Measurements from ENCODE around the gene SRGAP2C. TPM values are rescaled to one million over a fixed set of nuclear protein-coding genes. Genes with fewer than 3 reads are reported as not detected.
"Not testable (repeated sequence)": the region's sequence is repeated elsewhere in the genome, so short reads cannot be mapped to it uniquely, and the experiment has no call there.

Gene SRGAP2C
- total RNA-seq, 2 donors from 2014 or later: 7.8 to 27.6 TPM

DNA sequence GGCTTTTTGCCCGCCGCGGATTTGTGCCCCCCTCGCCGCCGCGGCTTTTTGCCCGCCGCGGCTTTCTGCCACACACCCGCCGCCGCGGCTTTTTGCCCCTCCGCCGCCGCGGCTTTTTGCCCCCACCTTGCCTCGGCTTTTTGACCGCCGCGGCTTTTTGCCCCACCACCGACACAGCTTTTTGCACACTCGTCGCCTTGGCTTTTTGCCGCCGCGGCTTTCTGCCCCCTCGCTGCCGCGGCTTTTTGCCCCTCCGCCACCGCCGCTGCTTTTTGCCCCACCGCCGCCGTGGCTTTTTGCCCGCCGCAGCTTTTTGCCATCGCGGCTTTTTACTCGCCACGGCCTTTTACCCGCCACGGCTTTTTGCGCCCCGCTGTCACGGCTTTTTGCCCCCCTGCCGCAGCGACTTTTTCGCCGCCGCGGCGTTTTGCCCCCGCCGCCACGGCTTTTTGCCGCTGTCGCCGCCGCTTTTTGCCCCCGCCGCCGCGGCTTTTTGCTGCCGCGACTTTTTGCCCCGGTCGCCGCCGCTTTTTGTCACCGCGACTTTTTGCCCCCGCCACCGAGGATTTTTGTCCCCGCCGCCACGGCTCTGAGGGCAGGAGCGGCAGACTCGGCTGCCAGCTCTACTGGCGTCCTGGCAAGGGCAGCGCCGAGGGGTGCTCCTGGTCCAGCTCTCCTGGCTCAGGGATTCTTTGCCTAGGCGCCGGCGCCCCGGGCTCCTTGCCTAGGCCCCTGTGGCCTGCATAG, 211.7 kb downstream of the SRGAP2C start:
- H3K9me3 ChIP-seq; H3K27me3 ChIP-seq; DNase-seq (ENCODE audit: low spot score); H3K36me3 ChIP-seq; H3K4me1 ChIP-seq: not testable (repeated sequence)
- Histone ChIP-seq H3K4me3 (peak overlapping the region; percentile 46 to 64), H3K27ac (peak overlapping the region; percentile 49 to 63)
- TF ChIP-seq, protein P1, sequence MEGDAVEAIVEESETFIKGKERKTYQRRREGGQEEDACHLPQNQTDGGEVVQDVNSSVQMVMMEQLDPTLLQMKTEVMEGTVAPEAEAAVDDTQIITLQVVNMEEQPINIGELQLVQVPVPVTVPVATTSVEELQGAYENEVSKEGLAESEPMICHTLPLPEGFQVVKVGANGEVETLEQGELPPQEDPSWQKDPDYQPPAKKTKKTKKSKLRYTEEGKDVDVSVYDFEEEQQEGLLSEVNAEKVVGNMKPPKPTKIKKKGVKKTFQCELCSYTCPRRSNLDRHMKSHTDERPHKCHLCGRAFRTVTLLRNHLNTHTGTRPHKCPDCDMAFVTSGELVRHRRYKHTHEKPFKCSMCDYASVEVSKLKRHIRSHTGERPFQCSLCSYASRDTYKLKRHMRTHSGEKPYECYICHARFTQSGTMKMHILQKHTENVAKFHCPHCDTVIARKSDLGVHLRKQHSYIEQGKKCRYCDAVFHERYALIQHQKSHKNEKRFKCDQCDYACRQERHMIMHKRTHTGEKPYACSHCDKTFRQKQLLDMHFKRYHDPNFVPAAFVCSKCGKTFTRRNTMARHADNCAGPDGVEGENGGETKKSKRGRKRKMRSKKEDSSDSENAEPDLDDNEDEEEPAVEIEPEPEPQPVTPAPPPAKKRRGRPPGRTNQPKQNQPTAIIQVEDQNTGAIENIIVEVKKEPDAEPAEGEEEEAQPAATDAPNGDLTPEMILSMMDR (IDR thresholded peaks at IDR 0.05): peak in 1 of 2 donors; percentile 39

DNA sequence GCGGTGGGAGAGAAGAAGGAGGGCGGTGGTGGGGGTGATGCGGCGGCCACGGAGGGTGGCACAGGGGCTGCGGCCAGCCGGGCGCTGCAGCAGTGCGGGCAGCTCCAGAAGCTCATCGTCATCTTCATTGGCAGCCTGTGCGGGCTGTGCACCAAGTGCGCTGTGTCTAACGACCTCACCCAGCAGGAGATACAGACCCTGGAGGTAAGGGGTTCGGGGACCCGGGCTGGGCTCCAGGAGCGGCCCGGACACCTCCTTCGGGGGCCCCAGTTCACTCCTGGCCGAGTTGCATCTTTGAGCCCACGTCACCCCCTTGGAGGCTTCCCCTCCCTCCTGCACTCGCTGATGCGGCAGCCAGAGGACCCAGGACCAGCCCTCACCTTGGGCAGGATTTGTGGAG, 212.3 kb downstream of the SRGAP2C start:
- H3K36me3 ChIP-seq; H3K9me3 ChIP-seq; H3K27me3 ChIP-seq; H3K4me1 ChIP-seq; DNase-seq (ENCODE audit: low spot score): not testable (repeated sequence)
- H3K27ac ChIP-seq: peak overlapping the region; percentile 49 to 63
- peak overlapping the region; percentile 46 to 64 for H3K4me3 ChIP-seq

DNA sequence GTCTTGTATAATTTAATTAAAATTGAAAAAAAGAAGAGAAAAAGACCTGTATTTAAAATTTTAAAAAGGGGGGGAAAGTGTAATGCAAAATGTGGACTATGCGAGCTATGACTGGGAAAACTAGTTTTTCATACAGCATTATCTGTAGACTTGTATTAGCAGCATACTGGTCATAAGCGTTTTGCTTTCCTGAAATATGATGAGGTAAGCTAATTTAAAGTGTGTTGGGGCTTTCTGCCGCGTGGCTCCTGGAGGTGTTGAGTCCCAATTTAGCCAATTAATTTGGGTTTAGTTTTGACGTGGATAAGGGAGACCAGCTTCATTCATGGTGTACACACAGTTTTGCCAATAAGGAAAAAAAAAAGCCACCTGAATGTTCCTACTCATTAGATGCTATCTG, 214.4 kb downstream of the SRGAP2C start:
- H3K4me3 ChIP-seq; H3K9me3 ChIP-seq; H3K27me3 ChIP-seq; DNase-seq (ENCODE audit: low spot score); H3K4me1 ChIP-seq; H3K27ac ChIP-seq; H3K36me3 ChIP-seq: not testable (repeated sequence)

DNA sequence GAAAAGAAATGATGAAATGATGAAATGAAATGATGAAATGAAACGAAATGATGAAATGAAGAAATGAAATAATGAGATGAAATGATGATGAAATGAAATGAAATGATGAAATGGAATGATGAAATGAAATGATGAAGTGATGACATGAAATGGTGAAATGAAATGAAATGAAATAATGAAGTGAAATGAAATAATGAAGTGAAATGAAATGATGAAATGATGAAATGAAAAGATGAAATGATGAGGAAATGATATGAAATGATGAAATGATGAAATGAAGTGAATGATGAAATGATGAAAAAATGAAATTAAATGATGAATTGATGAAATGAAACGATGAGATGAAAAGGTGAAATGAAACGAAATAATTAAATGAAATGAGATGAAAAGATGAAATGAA, 215.3 kb downstream of the SRGAP2C start:
- H3K27ac ChIP-seq; H3K36me3 ChIP-seq; DNase-seq (ENCODE audit: low spot score); H3K4me1 ChIP-seq; H3K27me3 ChIP-seq; H3K4me3 ChIP-seq; H3K9me3 ChIP-seq: not testable (repeated sequence)

DNA sequence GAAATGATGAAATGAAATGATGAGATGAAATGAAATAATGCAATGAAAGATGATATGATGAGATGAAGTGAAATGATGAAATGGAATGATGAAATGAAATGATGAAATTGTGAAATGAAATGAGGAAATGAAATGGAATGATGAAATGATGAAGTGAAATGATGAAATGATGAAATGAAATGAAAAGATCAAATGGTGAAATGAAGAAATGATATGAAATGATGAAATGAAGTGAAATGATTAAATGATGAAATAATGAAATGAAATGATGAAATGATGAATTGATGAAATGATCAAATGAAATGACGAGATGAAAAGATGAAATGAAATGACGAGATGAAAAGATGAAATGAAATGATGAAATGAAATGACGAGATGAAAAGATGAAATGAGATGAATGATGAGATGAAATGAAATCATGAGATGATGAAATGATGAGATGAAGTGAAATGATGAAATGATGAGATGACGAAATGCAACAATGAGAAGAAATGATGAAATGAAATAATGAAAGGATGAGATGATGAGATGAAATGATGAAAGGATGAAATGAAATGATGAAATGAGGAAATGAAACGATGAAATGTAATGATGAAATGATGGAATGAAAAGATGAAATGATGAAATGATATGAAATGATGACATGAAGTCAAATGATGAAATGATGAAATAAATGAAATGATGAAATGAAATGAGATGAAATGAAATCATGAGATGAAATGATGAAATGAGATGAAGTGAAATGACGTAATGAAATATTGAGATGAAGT, 216.0 kb downstream of the SRGAP2C start:
- not testable (repeated sequence) for H3K36me3 ChIP-seq; DNase-seq (ENCODE audit: low spot score); H3K4me3 ChIP-seq; H3K27ac ChIP-seq; H3K4me1 ChIP-seq; H3K27me3 ChIP-seq; H3K9me3 ChIP-seq

DNA sequence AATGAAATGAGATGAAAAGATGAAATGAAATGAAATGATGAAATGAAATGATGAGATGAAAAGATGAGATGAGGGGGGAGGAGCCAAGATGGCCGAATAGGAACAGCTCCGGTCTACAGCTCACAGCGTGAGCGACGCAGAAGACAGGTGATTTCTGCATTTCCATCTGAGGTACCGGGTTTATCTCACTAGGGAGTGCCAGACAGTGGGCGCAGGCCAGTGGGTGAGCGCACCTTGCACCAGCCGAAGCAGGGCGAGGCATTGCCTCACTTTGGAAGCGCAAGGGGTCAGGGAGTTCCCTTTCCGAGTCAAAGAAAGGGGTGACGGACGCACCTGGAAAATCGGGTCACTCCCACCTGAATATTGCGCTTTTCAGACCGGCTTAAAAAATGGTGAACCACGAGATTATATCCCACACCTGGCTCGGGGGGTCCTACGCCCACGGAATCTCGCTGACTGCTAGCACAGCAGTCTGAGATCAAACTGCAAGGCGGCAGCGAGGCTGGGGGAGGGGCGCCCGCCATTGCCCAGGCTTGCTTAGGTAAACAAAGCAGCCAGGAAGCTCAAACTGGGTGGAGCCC, 216.7 kb downstream of the SRGAP2C start:
- H3K4me3 ChIP-seq; H3K27me3 ChIP-seq; H3K27ac ChIP-seq; DNase-seq (ENCODE audit: low spot score); H3K4me1 ChIP-seq; H3K9me3 ChIP-seq; H3K36me3 ChIP-seq: not testable (repeated sequence)

DNA sequence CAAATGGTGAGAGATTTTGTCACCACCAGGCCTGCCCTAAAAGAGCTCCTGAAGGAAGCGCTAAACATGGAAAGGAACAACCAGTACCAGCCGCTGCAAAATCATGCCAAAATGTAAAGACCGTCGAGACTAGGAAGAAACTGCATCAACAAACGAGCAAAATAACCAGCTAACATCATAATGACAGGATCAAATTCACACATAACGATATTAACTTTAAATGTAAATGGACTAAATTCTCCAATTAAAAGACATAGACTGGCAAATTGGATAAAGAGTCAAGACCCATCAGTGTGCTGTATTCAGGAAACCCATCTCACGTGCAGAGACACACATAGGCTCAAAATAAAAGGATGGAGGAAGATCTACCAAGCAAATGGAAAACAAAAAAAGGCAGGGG, 218.5 kb downstream of the SRGAP2C start:
- DNase-seq (ENCODE audit: low spot score); H3K4me3 ChIP-seq: not testable (repeated sequence)

DNA sequence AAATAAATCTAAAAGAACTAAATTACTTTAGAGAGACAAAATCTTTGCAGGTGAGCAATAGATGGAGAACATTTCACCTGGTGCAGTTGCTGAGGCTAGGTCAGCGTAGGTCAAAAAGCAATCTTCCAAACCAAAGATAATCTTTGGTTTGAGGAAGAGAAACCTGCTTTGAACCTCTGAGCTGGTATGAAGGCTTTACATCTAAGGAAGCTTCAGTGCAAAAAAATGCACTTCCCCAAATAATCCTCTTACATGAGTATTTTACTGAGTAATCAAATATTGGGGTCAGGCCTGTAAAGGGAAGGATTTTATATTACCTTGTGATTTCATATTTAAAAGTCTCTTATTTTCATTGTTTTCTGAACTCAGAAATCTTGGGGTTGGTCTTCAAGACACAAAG, 223.6 kb downstream of the SRGAP2C start:
- H3K9me3 ChIP-seq: no peaks in the 10 kb centered on the region
- H3K27me3 ChIP-seq: no peaks in the 10 kb centered on the region
- no peak for DNase-seq (ENCODE audit: low spot score)
- H3K27ac ChIP-seq: no peak overlapping the region
- H3K36me3 ChIP-seq: no peaks in the 10 kb centered on the region
- no peak overlapping the region for H3K4me3 ChIP-seq
- TF ChIP-seq, protein P1 (IDR thresholded peaks at IDR 0.05): no peak
- H3K4me1 ChIP-seq: no peaks in the 10 kb centered on the region

More for the DNA sequence above, 218.5 kb downstream of the SRGAP2C start:
- not testable (repeated sequence) for H3K27me3 ChIP-seq, H3K4me1 ChIP-seq, H3K9me3 ChIP-seq, H3K36me3 ChIP-seq, H3K27ac ChIP-seq
